HCT116 (cell line): ENCODE results near the gene BMF. TPM values are rescaled to one million over a fixed set of nuclear protein-coding genes. Genes with fewer than 3 reads are reported as not detected.
"Not testable (repeated sequence)": the region's sequence is repeated elsewhere in the genome, so short reads cannot be mapped to it uniquely, and the experiment has no call there.

Source experiments
- ATAC-seq: fragments of 200-7000 bp; cut with Tn5 transposase; 2 replicates; pipeline ENCODE4 v1.9.1; 2020; ENCODE audit warnings: mild to moderate bottlenecking, moderate library complexity
- BruUV-seq: library from RNA; stranded (reverse); fragments of 400-500 nt; replicated peaks from 2 replicates; lab custom pipeline; 2021; lab: Mats Ljungman, UMichigan
- CTCF ChIA-PET: fragments of 300-600 bp; sonication (Branson Sonifier 250); formaldehyde crosslinking; loops from one replicate; lab custom pipeline; 2021; ENCODE audit warnings: antibody characterized with exemption; lab: Charles Lee
- POLR2A ChIA-PET: fragments of 300-600, 350-600 bp; sonication (Branson Sonifier 250); formaldehyde crosslinking; loops from one replicate; lab custom pipeline; 2021; ENCODE audit warnings: antibody characterized with exemption; lab: Charles Lee
- RAD21 ChIA-PET, 2 experiments: fragments of 300-600 bp; sonication (Branson Sonifier 250); formaldehyde crosslinking; loops; one replicate each; lab custom pipeline; 2023; ENCODE audit warnings: low total read pairs in 2 of 2; ENCODE audit not compliant: uncharacterized antibody in 2 of 2, unreplicated experiment in 2 of 2, low non-redundant PET in 1 of 2; lab: Charles Lee
- DNase-seq: peaks from one replicate; pipeline ENCODE4 v3.0.0-alpha.2; 2010; ENCODE audit warnings: low read depth, low spot score
- H2AFZ ChIP-seq: fragments of 200-600 bp; shearing (Covaris generic), sonication (generic); 2 replicates; pipeline ENCODE4 v1.6.1; 2017; ENCODE audit warnings: low read depth, mixed run types, mixed read lengths, antibody characterized with exemption, low read length; ENCODE audit not compliant: poor library complexity, severe bottlenecking
- H3K27ac ChIP-seq: 2 replicates; pipeline ENCODE4 v1.5.1; 2012; ENCODE audit warnings: low read depth, low read length
- H3K27me3 ChIP-seq: fragments of 200-600 bp; sonication (generic); 2 replicates; pipeline ENCODE4 v1.6.1; 2016; ENCODE audit warnings: mixed run types, low read length, mixed read lengths; ENCODE audit not compliant: insufficient read depth
- H3K36me3 ChIP-seq, 2 experiments: fragments of 200-500 bp in 1 of 2; fragments of 200-600 bp in 1 of 2; sonication (Bioruptor generic) in 1 of 2; sonication (generic) in 1 of 2; 2 replicates each; pipeline versions ENCODE4 v1.5.1 to v1.6.1; 2014 to 2016; ENCODE audit warnings: low read length in 2 of 2, inconsistent platforms in 1 of 2, mixed read lengths in 1 of 2, mixed run types in 1 of 2; ENCODE audit not compliant: insufficient read depth in 2 of 2, control insufficient read depth in 1 of 2
- H3K4me1 ChIP-seq, 2 experiments: fragments of 200-600 bp in 1 of 2; sonication (generic) in 1 of 2; 2 replicates each; pipeline versions ENCODE4 v1.5.1 to v1.6.1; 2012 to 2017; ENCODE audit warnings: low read length in 2 of 2, inconsistent platforms in 1 of 2, mild to moderate bottlenecking in 1 of 2, mixed read lengths in 1 of 2, mixed run types in 1 of 2, moderate library complexity in 1 of 2; ENCODE audit not compliant: insufficient read depth in 2 of 2, control insufficient read depth in 1 of 2
- H3K4me2 ChIP-seq: fragments of 200-600 bp; sonication (generic); 2 replicates; pipeline ENCODE4 v1.6.1; 2017; ENCODE audit warnings: mixed run types, low read length, mixed read lengths
- H3K4me3 ChIP-seq, 2 experiments: fragments of 200-600 bp in 1 of 2; sonication (generic) in 1 of 2; replicated peaks in 1 of 2; 2 replicates each; pipeline ENCODE4 v1.5.1; 2011 to 2016; ENCODE audit warnings: low read length in 2 of 2, control low read depth in 1 of 2, low read depth in 1 of 2, mild to moderate bottlenecking in 1 of 2, mixed read lengths in 1 of 2, mixed run types in 1 of 2
- H3K79me2 ChIP-seq: fragments of 200-600 bp; sonication (generic); 2 replicates; pipeline ENCODE4 v1.6.1; 2017; ENCODE audit warnings: mild to moderate bottlenecking, mixed run types, low read length, moderate library complexity, mixed read lengths; ENCODE audit not compliant: insufficient read depth
- H3K9ac ChIP-seq: fragments of 200-600 bp; sonication (generic); 2 replicates; pipeline ENCODE4 v1.6.1; 2016; ENCODE audit warnings: low read length, mixed read lengths
- H3K9me2 ChIP-seq: fragments of 200-600 bp; sonication (generic), shearing (Covaris generic); 2 replicates; pipeline ENCODE4 v1.6.1; 2017; ENCODE audit warnings: mixed run types, mild to moderate bottlenecking, moderate library complexity; ENCODE audit not compliant: insufficient read depth
- H3K9me3 ChIP-seq, 2 experiments: fragments of 200-500 bp in 1 of 2; fragments of 200-600 bp in 1 of 2; sonication (Bioruptor generic) in 1 of 2; sonication (generic) in 1 of 2; 2 replicates each; pipeline ENCODE4 v1.6.1; 2014 to 2017; ENCODE audit warnings: low read length in 2 of 2, mixed read lengths in 2 of 2, inconsistent platforms in 1 of 2, low read depth in 1 of 2, mild to moderate bottlenecking in 1 of 2, mixed run types in 1 of 2, moderate library complexity in 1 of 2; ENCODE audit not compliant: control insufficient read depth in 1 of 2, insufficient read depth in 1 of 2
- H4K20me1 ChIP-seq: fragments of 200-600 bp; sonication (generic), shearing (Covaris generic); 2 replicates; pipeline ENCODE4 v1.6.1; 2017; ENCODE audit warnings: mixed run types, mild to moderate bottlenecking, moderate library complexity; ENCODE audit not compliant: insufficient read depth
- ATF3 ChIP-seq: IDR thresholded peaks from 2 replicates; pipeline ENCODE4 v1.6.1; 2012
- EZH2phosphoT487 ChIP-seq: fragments of 200-600 bp; IDR thresholded peaks from 2 replicates; pipeline ENCODE4 v1.6.1; 2018; ENCODE audit warnings: antibody characterized with exemption, borderline replicate concordance
- JUND ChIP-seq: IDR thresholded peaks from 2 replicates; pipeline ENCODE4 v1.6.1; 2012
- SP1 ChIP-seq: IDR thresholded peaks from 2 replicates; pipeline ENCODE4 v1.6.1; 2012; ENCODE audit warnings: low read depth
- ZBTB33 ChIP-seq: IDR thresholded peaks from 2 replicates; pipeline ENCODE4 v1.6.1; 2011; ENCODE audit warnings: mild to moderate bottlenecking, low read length, moderate library complexity; ENCODE audit not compliant: insufficient replicate concordance; ENCODE audit errors: extremely low read depth
- intact Hi-C: fragments of 100-400 bp; cut with micrococcal nuclease; formaldehyde crosslinking; loops from 2 replicates; pipeline ENCODE4 v1.10.0; 2022
- total RNA-seq: library from RNA; stranded (reverse); gene quantifications from one replicate; pipeline ENCODE4 v1.2.1, GENCODE V29; 2021; ENCODE audit not compliant: unreplicated experiment

BMF gene
- total RNA-seq, 1 experiment from 2014 or later = 1.0 TPM

GRCh38 chr15:40154821-40155220 lies 46.1 kb upstream of the BMF start:
- H4K20me1 ChIP-seq, H3K36me3 ChIP-seq, CTCF ChIA-PET, H3K4me3 ChIP-seq, H3K9ac ChIP-seq, H3K27ac ChIP-seq, DNase-seq, H3K9me2 ChIP-seq, BruUV-seq, RAD21 ChIA-PET, H3K79me2 ChIP-seq, H3K27me3 ChIP-seq, H2AFZ ChIP-seq, H3K9me3 ChIP-seq, POLR2A ChIA-PET: not testable (repeated sequence)
- intact Hi-C loops = loop anchor here (2.0 kb wide), 1 partner anchor 30 kb away; no protein-coding TSS in a partner anchor
- Histone ChIP-seq H3K4me1 (peaks cover 24 to 27% of the 10 kb centered on the region in 2 experiments), H3K4me2 (peak overlapping the region; percentile 50)
- peak; percentile 10; the same call in 1 of the 2 replicates for ATAC-seq

- Histone ChIP-seq H3K27ac (no peak overlapping the region), H2AFZ (no peak overlapping the region), H3K27me3 (no peaks in the 10 kb centered on the region), H3K9me3 (no peaks in the 10 kb centered on the region), H3K9me2 (no peaks in the 10 kb centered on the region), H3K9ac (no peak overlapping the region), H3K79me2 (no peaks in the 10 kb centered on the region), H3K4me3 (no peak overlapping the region), H3K4me2 (no peak overlapping the region), H4K20me1 (no peaks in the 10 kb centered on the region), H3K36me3 (no peaks in the 10 kb centered on the region), H3K4me1 (peaks cover 26 to 29% of the 10 kb centered on the region in 2 experiments)
- DNase-seq = no peak
- intact Hi-C loops = no loop called here
- RAD21 ChIA-PET = no interaction called here
- CTCF ChIA-PET = no interaction called here
- POLR2A ChIA-PET = no interaction called here
- no peak for TF ChIP-seq ZBTB33
- no peak for TF ChIP-seq SP1
- no peak for TF ChIP-seq EZH2phosphoT487
- TF ChIP-seq JUND = no peak
- no peak for TF ChIP-seq ATF3
- no TSS peak for BruUV-seq
- ATAC-seq = no peak
These were observed 43.3 kb upstream of the BMF start for GRCh38 chr15:40151991-40152390.
